ENCODE data around the gene TTLL11. TPM values are rescaled to one million over a fixed set of nuclear protein-coding genes. Genes with fewer than 3 reads are reported as not detected.

The TTLL11 gene
- total and polyA plus RNA-seq, 8 donors = 5.4 to 11.6 (median 9.5) TPM

DNA sequence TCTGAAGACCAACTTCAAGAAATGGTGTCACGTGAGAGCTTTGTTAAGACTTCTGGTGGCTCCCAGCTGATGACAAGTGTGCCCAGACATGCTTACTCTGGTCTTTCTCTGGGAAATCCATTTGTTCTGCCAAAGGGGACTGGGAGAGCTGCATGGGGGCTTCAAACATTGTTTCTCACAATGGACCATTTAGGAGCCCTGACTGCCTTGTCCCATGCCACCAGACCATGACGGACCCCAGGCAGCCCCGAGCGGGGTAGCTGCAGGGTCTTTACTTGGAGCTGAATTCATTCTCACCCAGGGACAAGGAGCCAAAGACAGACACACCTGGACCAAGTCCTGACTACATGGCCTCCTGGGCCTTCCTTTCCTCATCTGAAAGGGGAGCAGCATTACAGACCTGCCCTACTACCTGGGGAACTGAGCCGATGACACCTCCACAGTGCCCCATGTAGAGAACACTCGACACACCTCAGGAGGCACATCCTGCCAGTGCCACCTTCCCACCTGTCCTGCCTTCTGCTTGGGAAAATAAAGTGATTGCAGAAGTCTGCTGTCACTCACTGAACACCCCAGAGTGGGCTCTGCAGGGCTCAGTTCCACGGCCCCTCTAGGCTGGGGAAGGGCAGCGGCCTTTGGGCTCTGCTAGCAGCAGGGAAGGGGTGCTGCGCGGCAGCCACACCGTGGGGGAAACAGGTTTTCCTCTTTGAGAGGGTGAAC, 272.7 kb downstream of the TTLL11 start:
- Histone ChIP-seq H3K27ac (no peak overlapping the region), H3K36me3 (no peaks in the 10 kb centered on the region), H3K4me3 (no peak overlapping the region), H3K9me3 (no peaks in the 10 kb centered on the region), H3K4me1 (no peaks in the 10 kb centered on the region), H3K27me3 (no peaks in the 10 kb centered on the region)
- DNase-seq = no peak
- TF ChIP-seq, protein P1, sequence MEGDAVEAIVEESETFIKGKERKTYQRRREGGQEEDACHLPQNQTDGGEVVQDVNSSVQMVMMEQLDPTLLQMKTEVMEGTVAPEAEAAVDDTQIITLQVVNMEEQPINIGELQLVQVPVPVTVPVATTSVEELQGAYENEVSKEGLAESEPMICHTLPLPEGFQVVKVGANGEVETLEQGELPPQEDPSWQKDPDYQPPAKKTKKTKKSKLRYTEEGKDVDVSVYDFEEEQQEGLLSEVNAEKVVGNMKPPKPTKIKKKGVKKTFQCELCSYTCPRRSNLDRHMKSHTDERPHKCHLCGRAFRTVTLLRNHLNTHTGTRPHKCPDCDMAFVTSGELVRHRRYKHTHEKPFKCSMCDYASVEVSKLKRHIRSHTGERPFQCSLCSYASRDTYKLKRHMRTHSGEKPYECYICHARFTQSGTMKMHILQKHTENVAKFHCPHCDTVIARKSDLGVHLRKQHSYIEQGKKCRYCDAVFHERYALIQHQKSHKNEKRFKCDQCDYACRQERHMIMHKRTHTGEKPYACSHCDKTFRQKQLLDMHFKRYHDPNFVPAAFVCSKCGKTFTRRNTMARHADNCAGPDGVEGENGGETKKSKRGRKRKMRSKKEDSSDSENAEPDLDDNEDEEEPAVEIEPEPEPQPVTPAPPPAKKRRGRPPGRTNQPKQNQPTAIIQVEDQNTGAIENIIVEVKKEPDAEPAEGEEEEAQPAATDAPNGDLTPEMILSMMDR (IDR thresholded peaks at IDR 0.05) = no peak
- intact Hi-C loops (cut with DNase I) = no loop called here
- no peak for ATAC-seq

DNA sequence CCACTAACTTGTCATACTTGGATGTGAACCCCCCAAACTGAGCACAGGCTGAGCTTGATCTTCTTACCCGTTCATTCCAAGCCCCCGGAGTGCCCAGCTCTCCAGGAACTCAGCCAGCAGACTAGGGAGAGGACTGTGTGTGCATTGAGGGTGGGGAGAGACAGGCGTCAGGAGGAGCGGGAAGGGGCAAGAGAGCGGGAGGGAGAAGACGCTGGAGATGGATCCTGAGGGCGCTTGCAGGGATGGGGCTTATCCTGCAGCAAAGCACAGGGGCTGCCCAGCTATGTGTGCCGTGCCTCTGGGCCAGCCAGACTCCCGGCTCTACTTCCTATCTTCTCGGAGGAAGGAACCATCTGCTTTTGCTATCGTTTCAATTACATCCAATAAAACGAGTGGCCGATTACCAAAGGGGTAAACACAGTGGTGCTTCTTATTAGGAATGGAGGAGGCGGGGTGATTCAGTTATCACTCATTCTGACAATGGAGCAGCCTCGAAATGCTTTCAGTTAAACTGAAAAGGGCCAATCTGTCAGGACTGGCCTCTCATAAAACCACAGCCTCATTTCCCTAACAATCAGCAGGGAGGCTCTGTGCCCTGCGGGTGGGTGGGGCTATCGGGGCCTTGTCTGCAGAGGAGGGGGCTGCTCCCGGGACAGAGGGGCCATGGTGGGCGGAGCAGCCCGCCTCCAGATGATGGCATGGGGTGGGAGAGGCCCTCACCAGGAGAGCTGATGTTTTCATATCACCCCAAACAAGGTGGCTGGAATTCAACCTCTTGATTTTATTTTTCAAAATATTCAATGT, 273.5 kb downstream of the TTLL11 start:
- H3K27me3 ChIP-seq = no peaks in the 10 kb centered on the region
- DNase-seq (peak in 2 of 4 donors; percentile 21 to 27), ATAC-seq (no peak)
- no peaks in the 10 kb centered on the region for H3K9me3 ChIP-seq
- intact Hi-C loops (cut with DNase I) = no loop called here
- H3K27ac ChIP-seq = no peak overlapping the region
- H3K4me3 ChIP-seq = no peak overlapping the region
- no peaks in the 10 kb centered on the region for H3K36me3 ChIP-seq
- no peaks in the 10 kb centered on the region for H3K4me1 ChIP-seq
- TF ChIP-seq, protein P1 (IDR thresholded peaks at IDR 0.05) = no peak

DNA sequence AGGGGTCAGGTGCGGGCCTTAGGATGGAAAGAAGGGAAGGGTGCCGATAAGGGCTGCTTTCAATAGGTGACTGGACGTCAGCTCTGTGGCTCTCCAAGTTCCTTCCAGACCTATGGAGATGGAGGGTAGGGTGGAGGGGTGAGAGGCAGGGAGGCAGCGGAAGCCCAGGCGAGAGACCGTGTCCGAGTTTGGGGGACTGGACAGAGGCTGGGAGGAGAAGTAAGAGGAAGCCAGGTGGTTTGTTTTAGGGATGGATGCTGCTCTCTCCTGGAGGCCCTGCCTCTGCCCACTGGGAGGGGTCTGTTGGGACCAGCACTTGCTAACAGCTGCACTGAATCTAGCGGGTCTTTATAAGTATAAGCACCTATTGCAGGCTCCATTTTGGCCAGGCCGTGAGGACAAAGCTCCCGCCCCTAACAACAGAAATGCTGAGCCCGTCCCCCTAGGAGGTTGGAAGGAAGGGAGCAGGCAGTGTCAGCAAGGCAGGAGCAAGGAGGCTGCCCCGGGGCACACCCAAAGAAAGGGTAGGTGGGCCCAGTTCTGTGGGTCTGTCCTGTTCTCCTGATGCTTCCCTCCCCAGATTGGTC, 274.2 kb downstream of the TTLL11 start:
- Histone ChIP-seq H3K9me3 (no peaks in the 10 kb centered on the region), H3K27me3 (no peaks in the 10 kb centered on the region), H3K4me3 (no peak overlapping the region), H3K36me3 (no peaks in the 10 kb centered on the region), H3K4me1 (no peaks in the 10 kb centered on the region), H3K27ac (no peak overlapping the region)
- no peak for DNase-seq
- intact Hi-C loops (cut with DNase I) = no loop called here
- no peak for ATAC-seq
- TF ChIP-seq, protein P1 (IDR thresholded peaks at IDR 0.05) = no peak

DNA sequence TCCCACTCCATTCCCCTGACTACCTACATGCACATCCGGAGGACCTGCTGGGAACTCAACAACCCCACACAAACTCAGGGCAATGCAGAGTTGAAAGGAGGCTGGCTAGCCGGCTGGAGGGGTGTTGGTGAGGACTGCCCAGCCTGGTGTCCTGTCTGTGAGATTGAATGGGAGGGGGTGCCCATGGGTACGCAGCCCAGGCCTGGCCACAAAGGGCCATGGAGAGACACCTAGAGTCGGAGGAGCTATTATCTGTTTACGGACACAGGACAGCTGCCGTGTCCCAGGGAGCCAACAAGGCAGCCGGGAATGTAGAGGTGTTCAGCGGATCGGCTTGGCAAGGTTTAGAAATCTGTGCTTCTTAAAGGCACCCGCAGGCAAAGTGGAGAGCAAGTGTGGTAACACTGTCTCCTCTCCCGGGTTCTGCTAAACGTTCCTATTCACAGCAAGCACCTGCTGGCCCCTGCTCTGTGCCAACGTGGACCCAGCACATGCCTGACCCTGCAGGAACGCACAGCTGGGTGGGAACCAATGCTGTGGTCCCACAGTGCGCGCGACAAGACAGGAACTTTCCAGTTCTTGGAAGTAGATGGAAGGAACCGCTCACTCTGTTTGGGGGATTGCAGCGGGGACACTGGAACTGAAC, 275.0 kb downstream of the TTLL11 start:
- Histone ChIP-seq H3K9me3 (no peaks in the 10 kb centered on the region), H3K4me1 (no peaks in the 10 kb centered on the region), H3K4me3 (no peak overlapping the region), H3K27ac (no peak overlapping the region), H3K36me3 (no peaks in the 10 kb centered on the region), H3K27me3 (no peaks in the 10 kb centered on the region)
- TF ChIP-seq, protein P1 (IDR thresholded peaks at IDR 0.05) = no peak
- no peak for ATAC-seq
- DNase-seq = no peak
- intact Hi-C loops (cut with DNase I) = no loop called here
